Astrocyte (in vitro differentiated cells and primary cell): Measurements from ENCODE around the gene CIPC. TPM values are rescaled to one million over a fixed set of nuclear protein-coding genes. Genes with fewer than 3 reads are reported as not detected.

Experiments
- DNase-seq: peaks from one replicate; pipeline ENCODE4 v3.0.0-alpha.2; 2010; ENCODE audit warnings: low read depth
- FAIRE-seq: peaks from 2 replicates; lab custom pipeline; 2011; peaks lifted over from hg19 to GRCh38; lab: Jason Lieb, UNC
- H2AFZ ChIP-seq: 2 replicates; pipeline ENCODE4 v1.6.0; 2012; ENCODE audit warnings: low read depth, low read length, inconsistent platforms
- H3K27ac ChIP-seq: 2 replicates; pipeline ENCODE4 v1.5.1; 2011; ENCODE audit warnings: low read depth, low read length, inconsistent platforms
- H3K27me3 ChIP-seq: 2 replicates; pipeline ENCODE4 v1.6.0; 2011; ENCODE audit warnings: low read length, inconsistent platforms; ENCODE audit not compliant: insufficient read depth
- H3K36me3 ChIP-seq: 2 replicates; pipeline ENCODE4 v1.5.1; 2011; ENCODE audit warnings: low read length, inconsistent platforms; ENCODE audit not compliant: insufficient read depth
- H3K4me1 ChIP-seq: 2 replicates; pipeline ENCODE4 v1.5.1; 2011; ENCODE audit warnings: low read length, inconsistent platforms; ENCODE audit not compliant: insufficient read depth
- H3K4me2 ChIP-seq: 2 replicates; pipeline ENCODE4 v1.6.0; 2012; ENCODE audit warnings: low read length, inconsistent platforms
- H3K4me3 ChIP-seq: 2 replicates; pipeline ENCODE4 v1.5.1; 2011; ENCODE audit warnings: low read depth, mild to moderate bottlenecking, low read length, inconsistent platforms; ENCODE audit not compliant: insufficient read depth
- H3K79me2 ChIP-seq: 2 replicates; pipeline ENCODE4 v1.6.0; 2012; ENCODE audit warnings: mild to moderate bottlenecking, low read length, inconsistent platforms; ENCODE audit not compliant: insufficient read depth
- H3K9ac ChIP-seq: 2 replicates; pipeline ENCODE4 v1.6.0; 2012; ENCODE audit warnings: mild to moderate bottlenecking, low read length, inconsistent platforms
- H3K9me3 ChIP-seq: 2 replicates; pipeline ENCODE4 v1.5.1; 2012; ENCODE audit warnings: low read depth, mild to moderate bottlenecking, low read length, inconsistent platforms; ENCODE audit not compliant: insufficient read depth
- H4K20me1 ChIP-seq: 2 replicates; pipeline ENCODE4 v1.6.0; 2012; ENCODE audit warnings: low read length, inconsistent platforms; ENCODE audit not compliant: insufficient read depth
- H3K27ac Mint-ChIP-seq: one replicate; pipeline ENCODE4 v1.8.0; 2021; ENCODE audit warnings: mild to moderate bottlenecking, mixed read lengths; ENCODE audit not compliant: unreplicated experiment
- H3K27me3 Mint-ChIP-seq: one replicate; pipeline ENCODE4 v1.8.0; 2021; ENCODE audit warnings: low read depth, mixed read lengths; ENCODE audit not compliant: unreplicated experiment
- H3K36me3 Mint-ChIP-seq: one replicate; pipeline ENCODE4 v1.8.0; 2021; ENCODE audit warnings: low read depth, mixed read lengths; ENCODE audit not compliant: unreplicated experiment
- H3K4me1 Mint-ChIP-seq: one replicate; pipeline ENCODE4 v1.8.0; 2021; ENCODE audit warnings: low read depth, mixed read lengths; ENCODE audit not compliant: unreplicated experiment
- H3K4me3 Mint-ChIP-seq: one replicate; pipeline ENCODE4 v1.8.0; 2021; ENCODE audit warnings: mild to moderate bottlenecking, moderate library complexity, mixed read lengths; ENCODE audit not compliant: unreplicated experiment
- H3K9me3 Mint-ChIP-seq: one replicate; pipeline ENCODE4 v1.8.0; 2021; ENCODE audit warnings: mild to moderate bottlenecking, mixed read lengths; ENCODE audit not compliant: unreplicated experiment
- CTCF ChIP-seq: IDR thresholded peaks from 2 replicates; pipeline ENCODE4 v1.5.1; 2011; ENCODE audit warnings: low read depth, mild to moderate bottlenecking, inconsistent platforms, low read length, moderate library complexity; ENCODE audit not compliant: insufficient read depth
- EZH2 ChIP-seq: IDR thresholded peaks from 2 replicates; pipeline ENCODE4 v1.6.1; 2012; ENCODE audit warnings: mild to moderate bottlenecking, low read length, inconsistent platforms; ENCODE audit not compliant: insufficient read depth
- total RNA-seq: library from RNA; stranded (reverse); gene quantifications from 2 replicates; pipeline ENCODE4 v1.2.1, GENCODE V29; 2021

CIPC gene
- total RNA-seq, 1 donor from 2014 or later = 20.2 TPM

DNA sequence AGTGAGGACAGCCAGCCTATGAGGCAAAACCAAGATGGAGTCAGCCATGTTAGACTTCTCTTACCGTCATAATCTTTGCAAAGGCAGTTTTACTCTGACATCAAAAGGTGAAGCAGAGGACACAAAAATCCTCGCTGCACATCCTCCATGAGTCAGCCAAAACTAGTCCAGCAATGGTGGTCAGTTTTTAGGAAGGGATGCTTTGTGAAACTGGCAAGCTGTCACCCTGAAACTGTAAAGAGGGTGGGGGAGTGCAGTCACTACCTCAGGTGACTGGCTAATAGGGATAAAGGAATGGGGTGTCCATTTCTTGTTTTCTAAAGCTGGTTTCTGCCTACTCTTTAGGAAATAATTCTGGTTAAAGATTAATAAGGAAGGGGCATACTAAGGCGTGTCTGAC lies 5.4 kb upstream of the CIPC start:
- H3K27ac Mint-ChIP-seq = no peak overlapping the region
- Histone ChIP-seq H3K4me3 (no peak overlapping the region), H3K4me1 (peaks cover 8% of the 10 kb centered on the region), H3K9ac (no peak overlapping the region), H3K27ac (no peak overlapping the region), H3K9me3 (no peaks in the 10 kb centered on the region), H4K20me1 (no peaks in the 10 kb centered on the region), H3K79me2 (peaks cover 8% of the 10 kb centered on the region), H2AFZ (no peak overlapping the region), H3K36me3 (no peaks in the 10 kb centered on the region), H3K4me2 (no peak overlapping the region), H3K27me3 (peaks cover 3% of the 10 kb centered on the region)
- H3K36me3 Mint-ChIP-seq = no peaks in the 10 kb centered on the region
- DNase-seq (no peak), FAIRE-seq (no peak)
- H3K9me3 Mint-ChIP-seq = peaks cover 3% of the 10 kb centered on the region
- TF ChIP-seq EZH2 (no peak), CTCF (no peak)
- no peak overlapping the region for H3K4me3 Mint-ChIP-seq
- H3K27me3 Mint-ChIP-seq = peaks cover 3% of the 10 kb centered on the region
- no peaks in the 10 kb centered on the region for H3K4me1 Mint-ChIP-seq

- no peak overlapping the region for H3K27ac Mint-ChIP-seq
Measured at GRCh38 chr14:77094672-77095284, 3.3 kb upstream of the CIPC start.

More at GRCh38 chr14:77094672-77095284, 3.3 kb upstream of the CIPC start:
- Histone ChIP-seq H3K36me3 (no peaks in the 10 kb centered on the region), H3K4me1 (peaks cover 20% of the 10 kb centered on the region), H3K4me3 (no peak overlapping the region), H2AFZ (no peak overlapping the region), H3K9ac (no peak overlapping the region), H3K27me3 (no peaks in the 10 kb centered on the region), H3K9me3 (no peaks in the 10 kb centered on the region), H3K4me2 (no peak overlapping the region), H3K27ac (no peak overlapping the region), H4K20me1 (no peaks in the 10 kb centered on the region), H3K79me2 (peaks cover 18% of the 10 kb centered on the region)
- FAIRE-seq = no peak
- DNase-seq = peak; percentile 44
- Mint-ChIP-seq H3K4me1 (peaks cover 11% of the 10 kb centered on the region), H3K9me3 (peaks cover 3% of the 10 kb centered on the region), H3K4me3 (no peak overlapping the region), H3K27me3 (no peaks in the 10 kb centered on the region), H3K36me3 (no peaks in the 10 kb centered on the region)
- peak; percentile 89 for TF ChIP-seq CTCF
- no peak for TF ChIP-seq EZH2
